Uterine smooth muscle cell (primary cell): ENCODE results near the gene ACP5. TPM values are rescaled to one million over a fixed set of nuclear protein-coding genes. Genes with fewer than 3 reads are reported as not detected.

ENCODE experiments used
- total RNA-seq: library from RNA; depleted of rRNA; stranded (reverse); fragments of >200 nt; gene quantifications from 2 replicates; pipeline ENCODE4 v1.2.3, GENCODE V29; 2014

Gene ACP5
- 2.7 and 9.9 TPM in 2 replicates for total RNA-seq

GRCh38 chr19:11577451-11578257 lies at the start of gene ACP5:
ACP5 (minus strand) TSS chr19:11577645; CDS start chr19:11577317, 328 bp downstream.

GRCh38 chr19:11597202-11598102 lies 20.0 kb upstream of the ACP5 start, which contains the start of gene ZNF627:
ZNF627 (plus strand) TSS chr19:11597483; CDS start chr19:11597628, 145 bp downstream.

GRCh38 chr19:11558881-11559828 lies 18.3 kb downstream of the ACP5 start, which contains the start of gene ELOF1:
ELOF1 (minus strand) TSS chr19:11559230; CDS start chr19:11554347, 4,883 bp downstream.

GRCh38 chr19:11538232-11539036 lies 39.0 kb downstream of the ACP5 start, which contains the start of gene CNN1:
CNN1 (plus strand) TSS chr19:11538851; CDS start chr19:11538928, 77 bp downstream.

GRCh38 chr19:11528551-11529341 lies 48.7 kb downstream of the ACP5 start, which contains the start of gene ECSIT:
ECSIT (minus strand) TSS chr19:11529134; CDS start chr19:11519170, 9,964 bp downstream.

Other genes with a start within 250 kb of the ACP5 start
- 5.5 and 6.4 TPM in 2 replicates for gene RAB3D, start 238.0 kb downstream of the ACP5 start, total RNA-seq
- gene TMEM205, start 231.4 kb downstream of the ACP5 start, total RNA-seq = 64.9 and 71.7 TPM in 2 replicates
- 3.9 and 10.4 TPM in 2 replicates for gene CCDC159, start 231.1 kb downstream of the ACP5 start, total RNA-seq
- gene PLPPR2, start 222.2 kb downstream of the ACP5 start, total RNA-seq = 7.9 and 11.4 TPM in 2 replicates
- gene SWSAP1, start 203.0 kb downstream of the ACP5 start, total RNA-seq = 0.33 and 0.62 TPM in 2 replicates
- 6.7 and 8.1 TPM in 2 replicates for gene EPOR, start 193.3 kb downstream of the ACP5 start, total RNA-seq
- 0.50 and 1.00 TPM in 2 replicates for gene RGL3, start 158.3 kb downstream of the ACP5 start, total RNA-seq
- gene ODAD3, start 142.5 kb downstream of the ACP5 start, total RNA-seq = 0.22 and 0.37 TPM in 2 replicates
- gene PRKCSH, start 142.0 kb downstream of the ACP5 start, total RNA-seq = 118 and 167 TPM in 2 replicates
- gene ELAVL3, start 96.6 kb downstream of the ACP5 start, total RNA-seq = 0.12 TPM in 1 of 2 replicates, not detected in the other
- 8.2 and 10.6 TPM in 2 replicates for gene ZNF653, start 71.8 kb downstream of the ACP5 start, total RNA-seq
- gene ECSIT, start 48.5 kb downstream of the ACP5 start, total RNA-seq = 42.2 and 47.6 TPM in 2 replicates
- gene CNN1, start 38.8 kb downstream of the ACP5 start, total RNA-seq = 20.4 and 37.0 TPM in 2 replicates
- gene ELOF1, start 18.4 kb downstream of the ACP5 start, total RNA-seq = 26.0 and 31.2 TPM in 2 replicates
- 22.6 and 24.9 TPM in 2 replicates for gene ZNF627, start 19.8 kb upstream of the ACP5 start, total RNA-seq
- gene ZNF823, start 161.3 kb upstream of the ACP5 start, total RNA-seq = 5.5 and 7.9 TPM in 2 replicates
- gene ZNF441, start 189.4 kb upstream of the ACP5 start, total RNA-seq = 13.0 and 16.4 TPM in 2 replicates
- gene ZNF491, start 220.9 kb upstream of the ACP5 start, total RNA-seq = 2.1 and 3.4 TPM in 2 replicates
- gene ZNF440, start 236.6 kb upstream of the ACP5 start, total RNA-seq = 9.8 and 17.1 TPM in 2 replicates